PC-9 (cell line): ENCODE measurements around the gene ESPL1. TPM values are rescaled to one million over a fixed set of nuclear protein-coding genes. Genes with fewer than 3 reads are reported as not detected.

ENCODE experiments used
- BruUV-seq: library from RNA; stranded (reverse); fragments of 400-500 nt; replicated peaks from 2 replicates; lab custom pipeline; 2021; lab: Mats Ljungman, UMichigan
- CTCF ChIA-PET: fragments of 300-600 bp; sonication (Branson Sonifier 250); formaldehyde crosslinking; loops from one replicate; lab custom pipeline; 2022; ENCODE audit warnings: antibody characterized with exemption; lab: Charles Lee
- POLR2A ChIA-PET: fragments of 300-600 bp; sonication (Branson Sonifier 250); formaldehyde crosslinking; loops from one replicate; lab custom pipeline; 2022; ENCODE audit warnings: antibody characterized with exemption; ENCODE audit not compliant: unreplicated experiment; lab: Charles Lee
- DNase-seq, 2 experiments: peaks; one replicate each; pipeline versions ENCODE4 v3.0.0 to v3.0.0-alpha.2; 2015 to 2022; ENCODE audit warnings: mixed read lengths in 1 of 2
- H2AFZ ChIP-seq: fragments of 200-600 bp; sonication (generic); 2 replicates; pipeline ENCODE4 v1.8.1; 2017; ENCODE audit warnings: antibody characterized with exemption
- H3F3A ChIP-seq: fragments of 200-600 bp; sonication (generic); 2 replicates; pipeline ENCODE4 v1.8.1; 2017; ENCODE audit warnings: antibody characterized with exemption, mild to moderate bottlenecking, low read depth; ENCODE audit not compliant: insufficient read depth
- H3K27ac ChIP-seq: fragments of 200-600 bp; sonication (generic); 2 replicates; pipeline ENCODE4 v1.6.1; 2016; ENCODE audit warnings: mixed run types
- H3K27me3 ChIP-seq: fragments of 200-600 bp; sonication (generic); 2 replicates; pipeline ENCODE4 v1.6.1; 2016; ENCODE audit warnings: low read depth, mixed run types; ENCODE audit not compliant: insufficient read depth
- H3K36me3 ChIP-seq: fragments of 200-600 bp; sonication (generic); 2 replicates; pipeline ENCODE4 v1.6.1; 2016; ENCODE audit warnings: low read depth, mixed run types
- H3K4me1 ChIP-seq: fragments of 200-600 bp; sonication (generic); replicated peaks from 2 replicates; pipeline ENCODE4 v1.6.1; 2016; ENCODE audit warnings: mixed run types; ENCODE audit not compliant: insufficient read depth
- H3K4me2 ChIP-seq: fragments of 200-600 bp; sonication (generic); 2 replicates; pipeline ENCODE4 v1.6.1; 2017; ENCODE audit warnings: mixed run types
- H3K4me3 ChIP-seq: fragments of 200-600 bp; sonication (generic); 2 replicates; pipeline ENCODE4 v1.6.1; 2016; ENCODE audit warnings: mixed run types
- H3K79me2 ChIP-seq: fragments of 200-600 bp; sonication (generic); 2 replicates; pipeline ENCODE4 v1.6.1; 2017; ENCODE audit warnings: low read depth, mixed run types
- H3K9me2 ChIP-seq: fragments of 200-600 bp; sonication (generic); 2 replicates; pipeline ENCODE4 v1.8.1; 2017; ENCODE audit warnings: mild to moderate bottlenecking; ENCODE audit not compliant: insufficient read depth
- H3K9me3 ChIP-seq: fragments of 200-600 bp; sonication (generic); 2 replicates; pipeline ENCODE4 v1.8.1; 2016; ENCODE audit warnings: low read depth; ENCODE audit not compliant: insufficient read depth
- H4K20me1 ChIP-seq: fragments of 200-600 bp; sonication (generic); 2 replicates; pipeline ENCODE4 v1.8.1; 2017; ENCODE audit not compliant: insufficient read depth
- EZH2 ChIP-seq: fragments of 200-600 bp; sonication (generic); IDR thresholded peaks from 2 replicates; pipeline ENCODE4 v1.8.0; 2017; ENCODE audit warnings: antibody characterized with exemption, low read depth
- intact Hi-C: fragments of 100-400 bp; cut with micrococcal nuclease; formaldehyde crosslinking; loops from one replicate; pipeline ENCODE4 v1.10.0; 2022; ENCODE audit not compliant: unreplicated experiment
- total RNA-seq: library from RNA; stranded (reverse); gene quantifications from 2 replicates; pipeline ENCODE4 v1.2.3, GENCODE V29; 2021
- TF ChIP-seq, protein P1 (sequence below): fragments of 200-600 bp; sonication (generic); conservative IDR thresholded peaks from 2 replicates; pipeline ENCODE4 v1.6.1; 2017; ENCODE audit warnings: mixed run types, antibody characterized with exemption, mild to moderate bottlenecking, moderate library complexity

ESPL1 gene
- total RNA-seq, 1 experiment from 2014 or later, result 42.0 TPM

DNA sequence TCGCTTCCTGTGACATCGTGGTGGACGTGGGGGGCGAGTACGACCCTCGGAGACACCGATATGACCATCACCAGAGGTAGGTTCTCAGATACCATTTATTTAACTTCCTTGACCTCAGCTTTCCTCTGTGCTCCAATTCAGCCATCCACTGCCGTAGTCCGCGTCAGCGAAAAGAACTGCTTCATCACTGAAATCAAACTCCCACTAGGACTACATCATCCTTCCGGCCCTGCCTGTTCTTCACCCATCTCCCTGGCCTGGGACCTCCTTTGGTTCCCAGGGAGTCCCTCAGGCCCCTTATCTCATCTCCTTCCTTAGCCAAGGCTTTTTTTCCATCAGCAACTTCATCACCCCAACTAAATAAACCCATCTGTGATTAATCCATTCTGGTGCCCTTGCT, 32.1 kb downstream of the ESPL1 start:
- ChIA-PET CTCF (interaction anchor here (1.6 kb wide), 1 partner anchor 21 kb away, joined by 4 read pairs; the partner anchor contains the start of gene AAAS), POLR2A (interaction anchor here (0.5 kb wide), 1 partner anchor 246 kb away, joined by 3 read pairs; no protein-coding TSS in a partner anchor)
- Histone ChIP-seq H3K4me3 (peak overlapping the region; percentile 75), H3K9me2 (no peaks in the 10 kb centered on the region), H3K79me2 (peaks cover 59% of the 10 kb centered on the region), H2AFZ (peak overlapping the region; percentile 83), H3K36me3 (peaks cover 13% of the 10 kb centered on the region), H4K20me1 (no peaks in the 10 kb centered on the region), H3K9me3 (no peaks in the 10 kb centered on the region), H3F3A (peaks cover 41% of the 10 kb centered on the region), H3K27ac (peak overlapping the region; percentile 87), H3K4me2 (peak overlapping the region; percentile 92), H3K27me3 (no peaks in the 10 kb centered on the region), H3K4me1 (peaks cover 46% of the 10 kb centered on the region)
- no peak for DNase-seq
- no peak for TF ChIP-seq EZH2
- TF ChIP-seq, protein P1, sequence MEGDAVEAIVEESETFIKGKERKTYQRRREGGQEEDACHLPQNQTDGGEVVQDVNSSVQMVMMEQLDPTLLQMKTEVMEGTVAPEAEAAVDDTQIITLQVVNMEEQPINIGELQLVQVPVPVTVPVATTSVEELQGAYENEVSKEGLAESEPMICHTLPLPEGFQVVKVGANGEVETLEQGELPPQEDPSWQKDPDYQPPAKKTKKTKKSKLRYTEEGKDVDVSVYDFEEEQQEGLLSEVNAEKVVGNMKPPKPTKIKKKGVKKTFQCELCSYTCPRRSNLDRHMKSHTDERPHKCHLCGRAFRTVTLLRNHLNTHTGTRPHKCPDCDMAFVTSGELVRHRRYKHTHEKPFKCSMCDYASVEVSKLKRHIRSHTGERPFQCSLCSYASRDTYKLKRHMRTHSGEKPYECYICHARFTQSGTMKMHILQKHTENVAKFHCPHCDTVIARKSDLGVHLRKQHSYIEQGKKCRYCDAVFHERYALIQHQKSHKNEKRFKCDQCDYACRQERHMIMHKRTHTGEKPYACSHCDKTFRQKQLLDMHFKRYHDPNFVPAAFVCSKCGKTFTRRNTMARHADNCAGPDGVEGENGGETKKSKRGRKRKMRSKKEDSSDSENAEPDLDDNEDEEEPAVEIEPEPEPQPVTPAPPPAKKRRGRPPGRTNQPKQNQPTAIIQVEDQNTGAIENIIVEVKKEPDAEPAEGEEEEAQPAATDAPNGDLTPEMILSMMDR, result no peak
- no TSS peak for BruUV-seq
- intact Hi-C loops, result no loop called here

DNA sequence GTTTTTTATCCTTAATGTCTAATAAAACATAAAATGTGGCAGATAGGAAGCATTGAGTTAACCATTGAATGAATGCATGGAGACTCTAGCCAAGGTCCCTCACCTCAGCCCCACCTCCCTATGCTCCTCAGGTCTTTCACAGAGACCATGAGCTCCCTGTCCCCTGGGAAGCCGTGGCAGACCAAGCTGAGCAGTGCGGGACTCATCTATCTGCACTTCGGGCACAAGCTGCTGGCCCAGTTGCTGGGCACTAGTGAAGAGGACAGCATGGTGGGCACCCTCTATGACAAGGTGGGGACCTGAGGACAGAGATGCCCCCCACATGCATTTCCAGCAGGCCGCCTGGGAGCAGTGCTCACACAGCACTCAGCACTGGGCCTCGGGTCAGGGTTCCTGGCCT, 34.8 kb downstream of the ESPL1 start:
- Histone ChIP-seq H3K36me3 (peaks cover 11% of the 10 kb centered on the region), H3K9me2 (no peaks in the 10 kb centered on the region), H3K27me3 (no peaks in the 10 kb centered on the region), H3K4me1 (peaks cover 28% of the 10 kb centered on the region), H3K9me3 (no peaks in the 10 kb centered on the region), H4K20me1 (no peaks in the 10 kb centered on the region), H3K27ac (no peak overlapping the region), H3F3A (peaks cover 31% of the 10 kb centered on the region), H3K4me2 (no peak overlapping the region), H3K4me3 (no peak overlapping the region), H3K79me2 (peaks cover 34% of the 10 kb centered on the region), H2AFZ (no peak overlapping the region)
- intact Hi-C loops, result no loop called here
- POLR2A ChIA-PET, result no interaction called here
- no peak for TF ChIP-seq EZH2
- TF ChIP-seq, protein P1, result no peak
- CTCF ChIA-PET, result no interaction called here
- no peak for DNase-seq
- no TSS peak for BruUV-seq

DNA sequence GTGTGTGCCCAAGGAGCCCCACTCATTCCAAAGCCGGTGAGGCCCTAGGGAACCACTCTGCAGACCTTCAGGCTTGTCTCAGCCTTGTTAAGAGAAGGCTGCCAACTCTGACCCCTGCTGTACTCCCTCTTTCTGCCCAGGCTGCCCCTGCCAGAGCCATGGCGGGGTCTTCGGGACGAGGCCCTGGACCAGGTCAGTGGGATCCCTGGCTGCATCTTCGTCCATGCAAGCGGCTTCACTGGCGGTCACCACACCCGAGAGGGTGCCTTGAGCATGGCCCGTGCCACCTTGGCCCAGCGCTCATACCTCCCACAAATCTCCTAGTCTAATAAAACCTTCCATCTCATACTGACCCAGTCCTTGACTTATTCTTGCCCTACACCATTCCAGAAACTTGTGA, 38.7 kb downstream of the ESPL1 start:
- Histone ChIP-seq H3K4me2 (no peak overlapping the region), H3K27ac (no peak overlapping the region), H3K9me2 (no peaks in the 10 kb centered on the region), H3K79me2 (peaks cover 14% of the 10 kb centered on the region), H4K20me1 (no peaks in the 10 kb centered on the region), H2AFZ (no peak overlapping the region), H3K4me1 (no peaks in the 10 kb centered on the region), H3F3A (peaks cover 2% of the 10 kb centered on the region; the same call in 1 of the 2 replicates), H3K36me3 (peaks cover 3% of the 10 kb centered on the region; the same call in 1 of the 2 replicates), H3K4me3 (no peak overlapping the region), H3K9me3 (no peaks in the 10 kb centered on the region), H3K27me3 (no peaks in the 10 kb centered on the region)
- CTCF ChIA-PET, result no interaction called here
- TF ChIP-seq EZH2, result no peak
- TF ChIP-seq, protein P1, result no peak
- BruUV-seq, result no TSS peak
- intact Hi-C loops, result no loop called here
- POLR2A ChIA-PET, result no interaction called here
- DNase-seq, result no peak
